ENCODE data around the gene TIMM13. TPM values are rescaled to one million over a fixed set of nuclear protein-coding genes. Genes with fewer than 3 reads are reported as not detected.

The TIMM13 gene
- polyA plus RNA-seq, 12 donors, result 58.2 to 110 (median 74.9) TPM; not detected in 1

GRCh38 chr19:2434267-2434666, 6.9 kb upstream of the TIMM13 start:
- no peak for DNase-seq

- DNase-seq, result no peak
Measured at GRCh38 chr19:2433854-2434253, 6.5 kb upstream of the TIMM13 start.

GRCh38 chr19:2432131-2432848, 4.9 kb upstream of the TIMM13 start:
- no peak for DNase-seq

- no peak for DNase-seq
Measured at GRCh38 chr19:2431318-2432055, 4.1 kb upstream of the TIMM13 start.

GRCh38 chr19:2429917-2430535, 2.6 kb upstream of the TIMM13 start:
- DNase-seq, result no peak

- DNase-seq, result no peak
Measured at GRCh38 chr19:2428756-2429711, 1.6 kb upstream of the TIMM13 start.

- peak; percentile 47 for DNase-seq
Measured at GRCh38 chr19:2428321-2428690, 920 bp upstream of the TIMM13 start.

- peak; percentile 61 for DNase-seq
Measured at GRCh38 chr19:2426611-2427428, 566 bp downstream of the TIMM13 start.

GRCh38 chr19:2425622-2426581, 1.5 kb downstream of the TIMM13 start:
- no peak for DNase-seq

- peak; percentile 40 for DNase-seq
Measured at GRCh38 chr19:2424686-2425621, 2.4 kb downstream of the TIMM13 start.

GRCh38 chr19:2423915-2424685, 3.3 kb downstream of the TIMM13 start:
- no peak for DNase-seq

GRCh38 chr19:2423071-2423914, 4.1 kb downstream of the TIMM13 start:
- DNase-seq, result peak; percentile 59

GRCh38 chr19:2421581-2422306, 5.6 kb downstream of the TIMM13 start:
- no peak for DNase-seq

GRCh38 chr19:2420490-2420889, 6.9 kb downstream of the TIMM13 start:
- no peak for DNase-seq

- no peak for DNase-seq
Measured at GRCh38 chr19:2419754-2420153, 7.6 kb downstream of the TIMM13 start.

- DNase-seq, result no peak
Measured at GRCh38 chr19:2417881-2418406, 9.4 kb downstream of the TIMM13 start.

All from muscle of arm (tissue), 12 donors.